Tibial nerve (tissue), 4 donors: ENCODE results near the gene SLAMF1.

ENCODE experiments used
- CTCF ChIP-seq, 5 experiments: fragments of 200-600 bp in 3 of 5; fragments of 450-650 bp in 2 of 5; sonication (generic) in 3 of 5; IDR thresholded peaks; one replicate each; pipeline ENCODE4 v1.5.1; 2016 to 2019; ENCODE audit warnings: antibody characterized with exemption in 5 of 5, mild to moderate bottlenecking in 3 of 5, moderate library complexity in 2 of 5
- EP300 ChIP-seq, 2 donors: sonication (generic); formaldehyde crosslinking; IDR thresholded peaks; one replicate each; pipeline ENCODE4 v1.6.1; 2017; ENCODE audit warnings: antibody characterized with exemption in 2 of 2, mild to moderate bottlenecking in 1 of 2

DNA sequence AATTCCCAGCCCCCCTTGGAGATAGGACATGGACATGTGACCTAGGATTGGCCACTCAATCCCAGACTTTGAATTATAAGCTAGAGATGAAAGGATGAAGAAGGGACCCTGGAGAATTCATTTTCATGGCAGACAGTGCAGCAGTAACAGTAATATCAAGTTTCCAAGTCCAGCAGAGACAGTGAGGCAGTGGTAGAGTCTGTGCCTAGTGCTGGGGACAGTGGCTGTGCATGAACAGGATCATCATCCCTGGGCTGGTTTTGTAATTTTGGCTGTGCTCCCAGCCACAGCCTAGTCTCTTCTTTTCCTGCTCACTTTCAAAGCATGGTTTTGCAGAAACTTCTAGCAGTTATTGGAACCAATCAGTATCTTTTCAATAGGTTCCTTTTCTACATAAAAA, 37.9 kb downstream of the SLAMF1 start:
- no peak for TF ChIP-seq CTCF (IDR thresholded peaks at IDR 0.05)
- TF ChIP-seq EP300 (IDR thresholded peaks at IDR 0.05) = no peak
